C4-2B (cell line): Measurements from ENCODE around the gene OSBPL10.
A peak's percentile ranks its signal among the peaks of the same experiment; 100 is the strongest.

Experiments used
- H3K27ac ChIP-seq: fragments of 450-650 bp; 2 replicates; pipeline ENCODE4 v1.5.1; 2017
- ZFX ChIP-seq: fragments of 450-650 bp; IDR thresholded peaks from 2 replicates; pipeline ENCODE4 v1.6.1; 2017
- TF ChIP-seq, protein P1 (sequence below): fragments of 450-650 bp; conservative IDR thresholded peaks from 2 replicates; pipeline ENCODE4 v1.5.1; 2017; ENCODE audit warnings: mild to moderate bottlenecking

OSBPL10 gene

DNA sequence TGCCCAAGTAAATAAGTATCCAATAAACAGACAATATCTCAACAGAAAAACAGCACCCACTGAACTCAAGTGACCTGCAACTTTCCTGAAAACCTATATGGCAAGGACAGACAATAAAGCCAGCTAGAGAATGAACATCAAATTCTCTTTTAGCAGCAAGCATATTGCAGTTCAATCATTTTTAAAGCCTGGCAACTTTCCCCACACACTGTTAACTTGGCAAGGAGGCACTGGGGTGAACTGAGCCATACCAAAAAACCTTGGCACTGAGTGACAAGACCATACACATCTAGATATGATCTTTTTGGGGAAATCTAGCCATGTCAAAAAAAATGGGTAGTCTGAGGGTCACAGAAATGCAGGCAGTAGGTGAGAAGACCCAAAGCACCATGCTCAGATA, 273.8 kb downstream of the OSBPL10 start:
- TF ChIP-seq ZFX, result no peak
- TF ChIP-seq, protein P1, sequence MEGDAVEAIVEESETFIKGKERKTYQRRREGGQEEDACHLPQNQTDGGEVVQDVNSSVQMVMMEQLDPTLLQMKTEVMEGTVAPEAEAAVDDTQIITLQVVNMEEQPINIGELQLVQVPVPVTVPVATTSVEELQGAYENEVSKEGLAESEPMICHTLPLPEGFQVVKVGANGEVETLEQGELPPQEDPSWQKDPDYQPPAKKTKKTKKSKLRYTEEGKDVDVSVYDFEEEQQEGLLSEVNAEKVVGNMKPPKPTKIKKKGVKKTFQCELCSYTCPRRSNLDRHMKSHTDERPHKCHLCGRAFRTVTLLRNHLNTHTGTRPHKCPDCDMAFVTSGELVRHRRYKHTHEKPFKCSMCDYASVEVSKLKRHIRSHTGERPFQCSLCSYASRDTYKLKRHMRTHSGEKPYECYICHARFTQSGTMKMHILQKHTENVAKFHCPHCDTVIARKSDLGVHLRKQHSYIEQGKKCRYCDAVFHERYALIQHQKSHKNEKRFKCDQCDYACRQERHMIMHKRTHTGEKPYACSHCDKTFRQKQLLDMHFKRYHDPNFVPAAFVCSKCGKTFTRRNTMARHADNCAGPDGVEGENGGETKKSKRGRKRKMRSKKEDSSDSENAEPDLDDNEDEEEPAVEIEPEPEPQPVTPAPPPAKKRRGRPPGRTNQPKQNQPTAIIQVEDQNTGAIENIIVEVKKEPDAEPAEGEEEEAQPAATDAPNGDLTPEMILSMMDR, result no peak
- H3K27ac ChIP-seq, result no peak overlapping the region

- TF ChIP-seq, protein P1, result no peak
- TF ChIP-seq ZFX, result no peak
- H3K27ac ChIP-seq, result no peak overlapping the region
Measured at GRCh38 chr3:31705736-31706135, 275.3 kb downstream of the OSBPL10 start.

DNA sequence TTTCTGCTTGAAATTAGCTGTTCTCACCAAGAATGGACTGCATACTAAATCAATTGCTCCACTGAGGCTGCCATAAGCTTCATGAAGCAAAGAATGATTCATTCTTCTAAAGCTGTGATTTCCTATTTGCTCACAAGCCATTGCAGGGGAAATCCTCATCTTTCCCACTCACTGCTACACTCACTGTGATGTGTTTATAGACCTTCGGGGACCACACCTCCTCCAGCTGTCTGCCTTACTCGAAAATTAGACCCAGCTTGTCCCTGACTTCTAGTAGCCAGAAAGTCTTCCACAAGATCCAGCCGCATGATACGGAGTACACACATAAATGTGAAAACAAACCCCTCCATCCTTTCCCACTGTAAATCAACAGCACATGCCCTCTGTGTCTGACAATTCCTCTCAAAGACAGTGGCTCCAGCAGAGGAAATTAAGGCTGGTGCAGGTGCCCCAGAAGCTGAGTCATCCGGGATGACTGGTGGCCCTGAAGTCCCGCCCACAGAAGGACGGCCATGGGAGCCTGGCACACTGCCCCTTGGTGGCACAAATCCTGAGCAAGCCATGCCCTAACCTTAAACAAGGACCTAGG, 276.4 kb downstream of the OSBPL10 start:
- H3K27ac ChIP-seq, result peak overlapping the region; percentile 31
- TF ChIP-seq ZFX, result no peak
- TF ChIP-seq, protein P1, result no peak

GRCh38 chr3:31704156-31704555, 276.9 kb downstream of the OSBPL10 start:
- TF ChIP-seq, protein P1, result no peak
- TF ChIP-seq ZFX, result no peak
- peak overlapping the region; percentile 31 for H3K27ac ChIP-seq

GRCh38 chr3:31701286-31701685, 279.8 kb downstream of the OSBPL10 start:
- TF ChIP-seq ZFX, result no peak
- TF ChIP-seq, protein P1, result no peak
- H3K27ac ChIP-seq, result no peak overlapping the region

DNA sequence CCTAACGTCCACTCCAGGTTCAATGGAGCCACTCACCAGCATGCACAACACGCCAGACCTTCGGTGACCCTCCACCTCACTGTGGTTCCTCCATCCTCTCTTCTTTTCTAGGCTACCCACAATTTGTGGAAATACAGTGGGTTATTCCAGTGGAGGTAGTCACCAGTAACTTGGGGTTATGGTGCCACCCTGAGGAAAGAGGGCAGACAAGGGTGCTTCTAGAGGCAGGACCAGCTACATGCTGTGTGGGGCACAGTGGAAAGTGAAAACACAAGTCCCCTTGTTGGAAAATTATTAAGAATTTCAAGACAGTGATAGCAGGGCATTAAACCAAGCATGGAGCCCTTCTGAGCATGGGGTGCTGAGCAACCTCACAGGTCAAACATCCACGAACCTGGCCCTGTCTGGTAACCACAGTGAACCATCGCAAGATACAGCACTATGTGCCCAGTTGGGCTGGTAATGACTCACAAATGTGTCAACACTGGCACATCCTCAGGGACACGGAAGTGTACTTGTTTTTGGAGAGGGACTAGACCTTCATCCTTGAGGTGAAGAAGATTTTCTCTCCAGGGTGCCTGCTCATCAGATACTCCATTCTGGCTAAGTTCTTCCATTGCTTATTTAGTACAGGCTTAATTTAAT, 281.6 kb downstream of the OSBPL10 start:
- no peak for TF ChIP-seq ZFX
- TF ChIP-seq, protein P1, result no peak
- no peak overlapping the region for H3K27ac ChIP-seq

- no peak for TF ChIP-seq ZFX
- TF ChIP-seq, protein P1, result no peak
- no peak overlapping the region for H3K27ac ChIP-seq
Measured at GRCh38 chr3:31696815-31697548, 284.1 kb downstream of the OSBPL10 start.
